Trophoblast cell (in vitro differentiated cells and primary cell): ENCODE data around the gene SYNPO2.

Source experiments
- DNase-seq, 2 donors: peaks; one replicate each; pipeline ENCODE4 v3.0.0-alpha.2; 2016
- H2AFZ ChIP-seq: 2 replicates; pipeline ENCODE4 v1.6.1; 2013; ENCODE audit warnings: low read length, moderate library complexity, mild to moderate bottlenecking; ENCODE audit not compliant: insufficient read depth, poor library complexity
- H2AK5ac ChIP-seq: 2 replicates; pipeline ENCODE4 v1.6.1; 2013; ENCODE audit warnings: mild to moderate bottlenecking, low read length
- H2BK120ac ChIP-seq: 2 replicates; pipeline ENCODE4 v1.6.1; 2013; ENCODE audit warnings: low read length, mild to moderate bottlenecking, moderate library complexity; ENCODE audit not compliant: insufficient read depth, poor library complexity
- H2BK12ac ChIP-seq: 2 replicates; pipeline ENCODE4 v1.6.1; 2013; ENCODE audit warnings: mild to moderate bottlenecking, low read length, moderate library complexity
- H2BK5ac ChIP-seq: 2 replicates; pipeline ENCODE4 v1.6.1; 2013; ENCODE audit warnings: low read length, low read depth, moderate library complexity, mild to moderate bottlenecking; ENCODE audit not compliant: poor library complexity
- H3K14ac ChIP-seq: 2 replicates; pipeline ENCODE4 v1.6.1; 2013; ENCODE audit warnings: mild to moderate bottlenecking, low read length
- H3K18ac ChIP-seq: 2 replicates; pipeline ENCODE4 v1.6.1; 2013; ENCODE audit warnings: mild to moderate bottlenecking, low read length
- H3K23ac ChIP-seq: 2 replicates; pipeline ENCODE4 v1.6.1; 2013; ENCODE audit warnings: low read length
- H3K27ac ChIP-seq: 2 replicates; pipeline ENCODE4 v1.5.1; 2013; ENCODE audit warnings: low read depth, mild to moderate bottlenecking, inconsistent platforms, low read length, moderate library complexity
- H3K27me3 ChIP-seq: 2 replicates; pipeline ENCODE4 v1.6.1; 2013; ENCODE audit warnings: inconsistent platforms, mild to moderate bottlenecking, low read length, moderate library complexity; ENCODE audit not compliant: insufficient read depth
- H3K36me3 ChIP-seq, 2 experiments: 1 replicate in 1 of 2; 2 replicates in 1 of 2; pipeline ENCODE4 v1.6.1; 2013; ENCODE audit warnings: low read length in 2 of 2, mild to moderate bottlenecking in 2 of 2, moderate library complexity in 1 of 2; ENCODE audit not compliant: insufficient read depth in 2 of 2, control insufficient read depth in 1 of 2
- H3K4ac ChIP-seq: 2 replicates; pipeline ENCODE4 v1.6.1; 2013; ENCODE audit warnings: low read depth, mild to moderate bottlenecking, low read length, moderate library complexity
- H3K4me1 ChIP-seq, 2 experiments: 1 replicate in 1 of 2; 2 replicates in 1 of 2; pipeline ENCODE4 v1.6.1; 2013; ENCODE audit warnings: low read length in 2 of 2, mild to moderate bottlenecking in 2 of 2, moderate library complexity in 1 of 2; ENCODE audit not compliant: insufficient read depth in 2 of 2, control insufficient read depth in 1 of 2
- H3K4me2 ChIP-seq: 2 replicates; pipeline ENCODE4 v1.6.1; 2013; ENCODE audit warnings: inconsistent platforms, mild to moderate bottlenecking, low read length, moderate library complexity
- H3K4me3 ChIP-seq: 2 replicates; pipeline ENCODE4 v1.5.1; 2013; ENCODE audit warnings: mild to moderate bottlenecking, low read depth, low read length, inconsistent platforms
- H3K79me1 ChIP-seq: one replicate; pipeline ENCODE4 v1.6.1; 2013; ENCODE audit warnings: low read length
- H3K79me2 ChIP-seq: 2 replicates; pipeline ENCODE4 v1.6.1; 2013; ENCODE audit warnings: low read length, mild to moderate bottlenecking; ENCODE audit not compliant: control insufficient read depth, insufficient read depth, poor library complexity
- H3K9ac ChIP-seq: 2 replicates; pipeline ENCODE4 v1.6.1; 2013; ENCODE audit warnings: mild to moderate bottlenecking, low read length
- H3K9me3 ChIP-seq: 2 replicates; pipeline ENCODE4 v1.6.1; 2013; ENCODE audit warnings: low read depth, mild to moderate bottlenecking, control low read depth, inconsistent platforms, low read length; ENCODE audit not compliant: insufficient read depth
- H4K12ac ChIP-seq: 2 replicates; pipeline ENCODE4 v1.6.1; 2013; ENCODE audit warnings: low read depth, mild to moderate bottlenecking, low read length, moderate library complexity
- H4K8ac ChIP-seq: 2 replicates; pipeline ENCODE4 v1.6.1; 2013; ENCODE audit warnings: low read depth, mild to moderate bottlenecking, low read length, moderate library complexity
- H4K91ac ChIP-seq: one replicate; pipeline ENCODE4 v1.6.1; 2013; ENCODE audit warnings: low read depth, mild to moderate bottlenecking, low read length, moderate library complexity
- WGBS: extraction: QIAGEN DNeasy Blood & Tissue Kit; methylation state at CpG from one replicate; pipeline ENCODE4 v1.1.7; 2013; ENCODE audit warnings: missing lambda C conversion rate; ENCODE audit not compliant: insufficient read length, insufficient coverage; ENCODE audit errors: extremely low coverage; 5-methylcytosine and 5-hydroxymethylcytosine counted together

SYNPO2 gene

DNA sequence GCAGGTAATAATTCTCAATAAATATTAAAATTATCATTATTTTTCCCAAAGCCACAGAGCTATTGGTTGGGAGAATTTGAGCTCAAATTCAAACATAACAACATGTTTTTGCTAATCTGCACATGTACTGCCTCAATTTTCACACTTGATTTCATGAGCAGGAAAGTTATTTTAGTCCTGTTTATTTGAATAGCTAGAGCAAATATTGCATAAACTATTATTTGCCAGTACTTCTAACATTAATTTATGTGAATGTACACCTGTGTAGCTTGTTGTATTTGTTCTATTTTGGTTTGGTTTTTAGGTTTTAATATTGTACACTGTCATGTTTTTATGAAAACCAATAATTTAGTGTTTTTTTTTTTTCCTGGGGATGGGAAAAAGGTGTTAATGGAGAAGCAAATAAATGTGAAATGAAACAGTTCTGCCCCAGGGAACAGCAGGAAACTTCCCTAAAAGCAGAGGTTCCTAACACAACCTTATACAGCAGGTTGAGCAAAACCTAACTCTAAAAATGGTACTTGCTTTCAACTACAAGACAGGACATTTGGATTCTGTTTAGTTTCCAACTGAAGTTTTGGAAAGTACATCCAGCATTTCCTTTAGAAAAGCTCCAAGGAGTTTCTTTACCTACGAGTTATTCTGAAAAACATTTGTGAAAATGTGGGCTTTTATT, 99.4 kb downstream of the SYNPO2 start:
- Histone ChIP-seq H2AFZ (no peak overlapping the region), H3K27me3 (no peaks in the 10 kb centered on the region), H3K79me1 (no peaks in the 10 kb centered on the region), H3K4ac (no peak overlapping the region), H3K14ac (no peak overlapping the region), H2BK120ac (no peak overlapping the region), H3K9ac (no peak overlapping the region), H3K4me2 (no peak overlapping the region), H3K79me2 (no peaks in the 10 kb centered on the region), H3K23ac (no peak overlapping the region), H4K91ac (no peak overlapping the region), H4K8ac (no peak overlapping the region), H2BK5ac (no peak overlapping the region), H4K12ac (no peak overlapping the region), H3K27ac (no peak overlapping the region), H2BK12ac (no peak overlapping the region), H3K9me3 (no peaks in the 10 kb centered on the region), H3K4me1 (no peaks in the 10 kb centered on the region), H3K4me3 (no peak overlapping the region), H3K18ac (no peak overlapping the region), H2AK5ac (no peak overlapping the region), H3K36me3 (no peaks in the 10 kb centered on the region)
- DNase-seq = no peak
- no CpG with 5 or more reads among the region's 1 CpG for WGBS

DNA sequence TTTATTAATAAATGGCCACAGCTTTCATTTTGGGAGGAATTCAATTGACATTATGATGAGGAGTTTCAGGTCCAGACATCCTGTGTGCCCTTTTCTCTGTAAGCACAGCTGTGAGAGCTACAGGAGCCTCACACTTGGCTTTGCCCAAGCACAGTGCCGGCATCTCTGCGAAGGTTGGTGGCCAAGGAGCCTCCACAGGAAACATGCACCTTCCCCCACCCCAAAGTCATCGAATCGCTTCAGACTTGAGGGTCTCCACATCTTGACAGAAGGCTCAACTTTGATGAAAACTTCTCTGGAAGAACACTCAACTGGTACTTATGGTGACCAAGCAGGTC, 100.0 kb downstream of the SYNPO2 start:
- H2BK12ac ChIP-seq = no peak overlapping the region
- no peak overlapping the region for H2BK120ac ChIP-seq
- H3K79me1 ChIP-seq = no peaks in the 10 kb centered on the region
- H3K4me1 ChIP-seq = no peaks in the 10 kb centered on the region
- no peak for DNase-seq
- no peak overlapping the region for H3K9ac ChIP-seq
- H4K12ac ChIP-seq = no peak overlapping the region
- no peak overlapping the region for H3K27ac ChIP-seq
- H3K4ac ChIP-seq = no peak overlapping the region
- H3K23ac ChIP-seq = no peak overlapping the region
- no peak overlapping the region for H4K8ac ChIP-seq
- H3K4me2 ChIP-seq = no peak overlapping the region
- H3K4me3 ChIP-seq = no peak overlapping the region
- H2AFZ ChIP-seq = no peak overlapping the region
- no peaks in the 10 kb centered on the region for H3K9me3 ChIP-seq
- no peak overlapping the region for H4K91ac ChIP-seq
- no CpG with 5 or more reads among the region's 4 CpGs for WGBS
- no peaks in the 10 kb centered on the region for H3K79me2 ChIP-seq
- no peak overlapping the region for H2AK5ac ChIP-seq
- no peak overlapping the region for H2BK5ac ChIP-seq
- no peak overlapping the region for H3K18ac ChIP-seq
- H3K36me3 ChIP-seq = no peaks in the 10 kb centered on the region
- no peaks in the 10 kb centered on the region for H3K27me3 ChIP-seq
- H3K14ac ChIP-seq = no peak overlapping the region

DNA sequence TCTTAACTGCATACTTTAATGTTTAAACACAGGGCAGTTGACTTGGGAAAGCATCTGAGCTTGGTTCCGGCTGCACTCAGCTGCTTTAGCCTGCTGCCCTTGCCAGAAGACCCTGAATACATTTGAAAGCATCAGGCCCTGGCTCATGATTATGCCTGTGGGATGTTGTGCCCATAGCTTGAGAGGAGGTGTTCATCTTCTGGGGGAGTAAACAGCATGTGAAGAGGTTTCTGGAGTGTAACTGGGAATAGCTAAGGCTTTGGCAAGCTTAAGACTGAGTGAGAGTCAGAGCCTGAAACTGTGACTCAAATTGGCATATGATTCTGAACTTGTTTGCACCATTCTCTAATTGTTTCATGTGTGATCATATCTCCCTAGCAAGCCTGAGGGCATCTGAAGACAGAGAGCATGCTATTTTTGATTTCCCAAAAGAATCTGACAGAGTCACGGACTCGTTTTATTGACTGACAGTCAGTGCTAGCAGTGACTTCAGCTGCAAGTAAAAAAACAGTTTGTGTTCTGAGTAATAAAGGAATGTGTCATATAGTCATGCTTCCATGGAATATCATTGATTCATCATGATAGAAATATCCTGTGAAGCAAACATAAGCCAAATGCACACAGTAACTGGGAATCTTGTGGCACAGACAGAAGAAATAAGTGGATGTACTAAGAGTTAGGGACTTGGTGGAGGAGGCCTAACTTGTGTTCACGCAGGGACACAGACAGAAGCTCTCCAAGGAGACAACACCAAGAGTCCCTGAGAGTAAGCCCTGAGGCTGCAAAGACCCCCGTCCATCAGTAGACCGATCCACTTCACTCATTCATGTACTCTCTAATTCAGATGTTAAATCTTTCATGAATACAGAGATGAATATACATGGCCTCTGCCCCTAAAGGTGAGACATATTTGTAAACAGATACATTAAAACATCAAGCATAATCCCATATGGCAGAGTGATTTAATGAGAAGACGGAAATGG, 100.7 kb downstream of the SYNPO2 start:
- Histone ChIP-seq H2BK12ac (no peak overlapping the region), H3K9me3 (no peaks in the 10 kb centered on the region), H3K36me3 (no peaks in the 10 kb centered on the region), H2AFZ (no peak overlapping the region), H3K18ac (no peak overlapping the region), H3K9ac (no peak overlapping the region), H3K79me1 (no peaks in the 10 kb centered on the region), H3K27me3 (no peaks in the 10 kb centered on the region), H4K91ac (no peak overlapping the region), H3K79me2 (no peaks in the 10 kb centered on the region), H3K4me3 (no peak overlapping the region), H4K12ac (no peak overlapping the region), H2BK120ac (no peak overlapping the region), H3K27ac (no peak overlapping the region), H3K23ac (no peak overlapping the region), H3K4ac (no peak overlapping the region), H3K14ac (no peak overlapping the region), H3K4me1 (no peaks in the 10 kb centered on the region), H4K8ac (no peak overlapping the region), H2BK5ac (no peak overlapping the region), H3K4me2 (no peak overlapping the region), H2AK5ac (no peak overlapping the region)
- DNase-seq = peak; percentile 64 to 74
- WGBS = no CpG with 5 or more reads among the region's 7 CpGs

DNA sequence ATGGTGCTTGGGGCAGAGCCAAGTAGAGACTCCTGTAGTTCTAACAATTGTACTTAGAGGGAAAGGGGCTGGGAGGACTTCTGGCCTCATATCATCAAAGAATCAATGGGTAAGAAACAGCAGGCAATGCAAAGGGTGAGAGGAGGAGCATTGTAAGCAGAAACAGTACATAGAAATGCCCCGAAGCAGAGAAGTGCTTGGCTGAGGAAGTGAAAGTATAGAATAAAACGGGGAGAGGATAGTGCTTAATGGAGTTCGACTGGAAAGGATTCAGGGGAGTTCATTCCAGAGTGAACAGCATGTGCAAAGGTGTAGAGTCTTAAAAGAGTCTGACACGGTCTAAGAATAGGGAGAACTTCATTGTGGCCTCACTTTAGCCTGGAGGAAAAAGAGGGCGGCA, 103.0 kb downstream of the SYNPO2 start:
- H3K9me3 ChIP-seq = no peaks in the 10 kb centered on the region
- WGBS = 100% methylated on average over 1 of the region's 5 CpGs
- H3K36me3 ChIP-seq = no peaks in the 10 kb centered on the region
- H4K91ac ChIP-seq = no peak overlapping the region
- no peaks in the 10 kb centered on the region for H3K4me1 ChIP-seq
- H2AFZ ChIP-seq = no peak overlapping the region
- no peak overlapping the region for H3K23ac ChIP-seq
- no peak overlapping the region for H3K27ac ChIP-seq
- no peak overlapping the region for H4K12ac ChIP-seq
- H3K4me2 ChIP-seq = no peak overlapping the region
- no peak overlapping the region for H3K4me3 ChIP-seq
- no peaks in the 10 kb centered on the region for H3K27me3 ChIP-seq
- no peak for DNase-seq
- no peak overlapping the region for H3K18ac ChIP-seq
- no peak overlapping the region for H2BK120ac ChIP-seq
- H2BK12ac ChIP-seq = no peak overlapping the region
- no peak overlapping the region for H3K9ac ChIP-seq
- no peak overlapping the region for H2BK5ac ChIP-seq
- no peak overlapping the region for H4K8ac ChIP-seq
- no peaks in the 10 kb centered on the region for H3K79me1 ChIP-seq
- no peak overlapping the region for H2AK5ac ChIP-seq
- H3K4ac ChIP-seq = no peak overlapping the region
- H3K14ac ChIP-seq = no peak overlapping the region
- H3K79me2 ChIP-seq = no peaks in the 10 kb centered on the region
